Measurements from ENCODE around the gene MICAL2. TPM values are rescaled to one million over a fixed set of nuclear protein-coding genes. Genes with fewer than 3 reads are reported as not detected.

The MICAL2 gene
- total RNA-seq, 1 donor from 2014 or later = 10.0 TPM

DNA sequence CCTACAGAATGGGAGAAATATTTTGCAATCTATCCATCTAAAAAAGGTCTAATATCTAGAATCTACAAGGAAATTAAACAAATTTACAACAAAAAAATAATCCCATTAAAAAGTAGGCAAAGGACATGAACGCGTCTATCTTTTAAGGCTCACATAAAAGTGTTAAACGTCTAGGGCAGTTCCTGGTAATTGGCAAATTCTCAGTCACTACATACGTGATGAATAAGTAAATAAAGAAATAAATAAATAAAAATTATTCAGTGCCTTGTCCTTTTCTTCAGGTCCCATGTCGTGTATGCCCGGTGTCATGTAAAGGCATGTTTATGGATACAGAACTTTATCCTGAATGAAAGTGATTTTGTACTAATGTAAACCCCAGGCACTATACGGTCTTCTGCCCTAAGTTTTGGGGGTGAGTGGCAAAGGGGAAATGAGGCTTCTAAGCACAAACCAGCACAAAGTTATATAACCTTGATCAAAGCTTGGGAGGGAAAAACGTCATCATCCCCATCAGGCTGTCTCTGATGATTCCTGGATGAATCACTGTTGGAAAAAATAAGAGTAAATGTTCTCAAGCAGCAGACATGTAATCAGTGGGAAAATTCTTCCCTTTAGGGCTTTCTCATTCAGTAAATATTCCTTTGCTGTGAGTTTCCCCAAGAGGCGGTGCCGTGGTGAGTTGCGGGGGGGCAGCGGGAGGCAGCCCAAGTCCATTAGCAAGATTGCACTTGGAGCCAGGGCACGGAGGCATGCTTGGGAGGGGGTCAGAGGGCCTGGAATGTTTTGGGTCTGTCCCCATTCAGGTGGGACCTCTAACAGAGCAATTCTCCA lies 30.4 kb upstream of the MICAL2 start:
- DNase-seq (ENCODE audit: low spot score, unreplicated experiment) = no peak
- Mint-ChIP-seq H3K9me3 (ENCODE audit: low read depth) (no peaks in the 10 kb centered on the region), H3K4me1 (ENCODE audit: low read depth) (peaks cover 4% of the 10 kb centered on the region), H3K27ac (no peak overlapping the region), H3K36me3 (ENCODE audit: insufficient read depth) (no peaks in the 10 kb centered on the region), H3K4me3 (ENCODE audit: low read depth) (no peak overlapping the region), H3K27me3 (peaks cover 3% of the 10 kb centered on the region)
- TF ChIP-seq, protein P1, sequence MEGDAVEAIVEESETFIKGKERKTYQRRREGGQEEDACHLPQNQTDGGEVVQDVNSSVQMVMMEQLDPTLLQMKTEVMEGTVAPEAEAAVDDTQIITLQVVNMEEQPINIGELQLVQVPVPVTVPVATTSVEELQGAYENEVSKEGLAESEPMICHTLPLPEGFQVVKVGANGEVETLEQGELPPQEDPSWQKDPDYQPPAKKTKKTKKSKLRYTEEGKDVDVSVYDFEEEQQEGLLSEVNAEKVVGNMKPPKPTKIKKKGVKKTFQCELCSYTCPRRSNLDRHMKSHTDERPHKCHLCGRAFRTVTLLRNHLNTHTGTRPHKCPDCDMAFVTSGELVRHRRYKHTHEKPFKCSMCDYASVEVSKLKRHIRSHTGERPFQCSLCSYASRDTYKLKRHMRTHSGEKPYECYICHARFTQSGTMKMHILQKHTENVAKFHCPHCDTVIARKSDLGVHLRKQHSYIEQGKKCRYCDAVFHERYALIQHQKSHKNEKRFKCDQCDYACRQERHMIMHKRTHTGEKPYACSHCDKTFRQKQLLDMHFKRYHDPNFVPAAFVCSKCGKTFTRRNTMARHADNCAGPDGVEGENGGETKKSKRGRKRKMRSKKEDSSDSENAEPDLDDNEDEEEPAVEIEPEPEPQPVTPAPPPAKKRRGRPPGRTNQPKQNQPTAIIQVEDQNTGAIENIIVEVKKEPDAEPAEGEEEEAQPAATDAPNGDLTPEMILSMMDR (IDR thresholded peaks at IDR 0.05; ENCODE audit: unreplicated experiment) = no peak

- H3K27me3 Mint-ChIP-seq = peaks cover 2% of the 10 kb centered on the region
- TF ChIP-seq, protein P1 (IDR thresholded peaks at IDR 0.05; ENCODE audit: unreplicated experiment) = no peak
- H3K9me3 Mint-ChIP-seq (ENCODE audit: low read depth) = no peaks in the 10 kb centered on the region
- peaks cover 11% of the 10 kb centered on the region for H3K4me1 Mint-ChIP-seq (ENCODE audit: low read depth)
- no peak for DNase-seq (ENCODE audit: low spot score, unreplicated experiment)
- H3K36me3 Mint-ChIP-seq (ENCODE audit: insufficient read depth) = no peaks in the 10 kb centered on the region
- H3K4me3 Mint-ChIP-seq (ENCODE audit: low read depth) = no peak overlapping the region
- H3K27ac Mint-ChIP-seq = no peak overlapping the region
These were observed 27.0 kb upstream of the MICAL2 start for GRCh38 chr11:12083380-12083779.

GRCh38 chr11:12084256-12084655 lies 26.1 kb upstream of the MICAL2 start:
- Mint-ChIP-seq H3K27ac (no peak overlapping the region), H3K27me3 (peaks cover 2% of the 10 kb centered on the region), H3K9me3 (ENCODE audit: low read depth) (no peaks in the 10 kb centered on the region), H3K36me3 (ENCODE audit: insufficient read depth) (no peaks in the 10 kb centered on the region), H3K4me3 (ENCODE audit: low read depth) (no peak overlapping the region), H3K4me1 (ENCODE audit: low read depth) (peaks cover 11% of the 10 kb centered on the region)
- DNase-seq (ENCODE audit: low spot score, unreplicated experiment) = no peak
- TF ChIP-seq, protein P1 (IDR thresholded peaks at IDR 0.05; ENCODE audit: unreplicated experiment) = no peak

GRCh38 chr11:12085371-12086251 lies 24.8 kb upstream of the MICAL2 start:
- Mint-ChIP-seq H3K36me3 (ENCODE audit: insufficient read depth) (no peaks in the 10 kb centered on the region), H3K27ac (no peak overlapping the region), H3K4me3 (ENCODE audit: low read depth) (no peak overlapping the region), H3K4me1 (ENCODE audit: low read depth) (peaks cover 11% of the 10 kb centered on the region), H3K9me3 (ENCODE audit: low read depth) (no peaks in the 10 kb centered on the region), H3K27me3 (peaks cover 2% of the 10 kb centered on the region)
- DNase-seq (ENCODE audit: low spot score, unreplicated experiment) = no peak
- TF ChIP-seq, protein P1 (IDR thresholded peaks at IDR 0.05; ENCODE audit: unreplicated experiment) = no peak
